Stimulated activated CD4-positive, alpha-beta T cell treated with anti-CD3 and anti-CD28 coated beads, Interleukin-4, amount 100 ng/mL, for 4 hours (primary cell): ENCODE data around the gene TNFAIP1.
"Not testable (repeated sequence)": the region's sequence is repeated elsewhere in the genome, so short reads cannot be mapped to it uniquely, and the experiment has no call there.

Experiments used
- DNase-seq, 2 experiments: peaks; one replicate each; pipeline ENCODE4 v3.0.0-alpha.2; 2020

Gene TNFAIP1

DNA sequence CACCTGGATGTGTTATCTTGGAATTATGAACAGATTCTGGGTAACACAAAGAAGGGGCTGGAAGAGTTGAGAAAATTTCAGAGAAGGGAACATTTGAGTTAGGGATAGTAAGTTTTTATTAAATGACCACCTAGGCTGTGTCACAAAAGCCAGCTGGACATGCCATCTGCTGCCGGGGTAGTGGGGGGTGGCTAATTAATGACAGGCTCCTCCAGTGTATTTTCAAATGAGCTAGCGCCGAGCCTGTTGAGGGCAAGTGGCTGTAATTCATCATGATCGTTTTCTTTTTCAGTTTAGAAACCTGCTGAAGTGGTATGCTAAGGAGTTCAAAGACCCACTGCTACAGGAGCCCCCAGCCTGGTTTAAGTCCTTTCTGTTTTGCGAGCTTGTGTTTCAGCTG is 10.3 kb upstream of the TNFAIP1 start:
- no peak for DNase-seq

- DNase-seq, result no peak
Measured at GRCh38 chr17:28326114-28326513, 9.4 kb upstream of the TNFAIP1 start.

- DNase-seq, result no peak
Measured at GRCh38 chr17:28327031-28327607, 8.4 kb upstream of the TNFAIP1 start.

DNA sequence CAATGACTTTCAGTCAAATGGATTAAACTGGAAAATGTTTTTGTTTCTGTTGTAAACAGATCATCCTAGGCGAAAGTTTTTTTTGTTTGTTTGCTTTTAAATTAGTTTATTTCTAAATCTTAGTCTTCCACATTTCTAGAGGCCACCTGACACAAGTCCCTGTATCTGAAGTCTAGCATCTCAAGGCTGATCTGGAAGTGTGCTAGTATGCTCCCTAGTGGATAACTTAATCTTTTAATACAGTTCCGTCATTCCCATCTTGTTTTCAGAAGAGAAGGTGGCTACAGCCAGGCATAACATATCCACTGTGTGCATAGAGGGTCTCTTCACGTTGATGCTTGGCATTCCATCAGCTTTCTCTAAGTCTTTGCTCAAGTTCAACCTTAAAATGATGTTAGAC is 7.9 kb upstream of the TNFAIP1 start:
- DNase-seq, result no peak

- DNase-seq, result no peak
Measured at GRCh38 chr17:28328325-28328724, 7.2 kb upstream of the TNFAIP1 start.

DNA sequence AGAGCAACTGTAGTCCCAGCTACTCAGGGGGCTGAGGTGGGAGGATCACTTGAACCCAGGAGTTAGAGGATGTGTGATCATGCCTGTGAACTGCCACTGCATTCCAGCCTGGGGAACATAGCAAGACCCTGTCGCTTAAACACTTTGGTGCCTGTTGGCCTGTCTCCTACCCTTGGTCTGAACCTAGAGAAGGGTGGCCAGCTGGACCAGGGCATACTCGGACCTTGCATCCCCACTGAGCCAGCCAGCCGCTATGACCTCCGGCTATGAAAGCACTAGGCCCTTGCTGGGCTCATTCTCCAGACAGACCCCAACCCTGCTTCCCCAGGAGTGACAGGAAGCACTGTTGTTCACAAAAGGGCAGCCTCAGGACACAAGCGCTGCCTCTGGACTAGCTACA is 4.9 kb upstream of the TNFAIP1 start:
- no peak for DNase-seq

- no peak for DNase-seq
Measured at GRCh38 chr17:28331891-28332420, 3.6 kb upstream of the TNFAIP1 start.

- no peak for DNase-seq
Measured at GRCh38 chr17:28333083-28333746, 2.3 kb upstream of the TNFAIP1 start.

GRCh38 chr17:28334171-28334570 is 1.4 kb upstream of the TNFAIP1 start:
- no peak for DNase-seq

- DNase-seq, result no peak
Measured at GRCh38 chr17:28334666-28335200, 828 bp upstream of the TNFAIP1 start.

DNA sequence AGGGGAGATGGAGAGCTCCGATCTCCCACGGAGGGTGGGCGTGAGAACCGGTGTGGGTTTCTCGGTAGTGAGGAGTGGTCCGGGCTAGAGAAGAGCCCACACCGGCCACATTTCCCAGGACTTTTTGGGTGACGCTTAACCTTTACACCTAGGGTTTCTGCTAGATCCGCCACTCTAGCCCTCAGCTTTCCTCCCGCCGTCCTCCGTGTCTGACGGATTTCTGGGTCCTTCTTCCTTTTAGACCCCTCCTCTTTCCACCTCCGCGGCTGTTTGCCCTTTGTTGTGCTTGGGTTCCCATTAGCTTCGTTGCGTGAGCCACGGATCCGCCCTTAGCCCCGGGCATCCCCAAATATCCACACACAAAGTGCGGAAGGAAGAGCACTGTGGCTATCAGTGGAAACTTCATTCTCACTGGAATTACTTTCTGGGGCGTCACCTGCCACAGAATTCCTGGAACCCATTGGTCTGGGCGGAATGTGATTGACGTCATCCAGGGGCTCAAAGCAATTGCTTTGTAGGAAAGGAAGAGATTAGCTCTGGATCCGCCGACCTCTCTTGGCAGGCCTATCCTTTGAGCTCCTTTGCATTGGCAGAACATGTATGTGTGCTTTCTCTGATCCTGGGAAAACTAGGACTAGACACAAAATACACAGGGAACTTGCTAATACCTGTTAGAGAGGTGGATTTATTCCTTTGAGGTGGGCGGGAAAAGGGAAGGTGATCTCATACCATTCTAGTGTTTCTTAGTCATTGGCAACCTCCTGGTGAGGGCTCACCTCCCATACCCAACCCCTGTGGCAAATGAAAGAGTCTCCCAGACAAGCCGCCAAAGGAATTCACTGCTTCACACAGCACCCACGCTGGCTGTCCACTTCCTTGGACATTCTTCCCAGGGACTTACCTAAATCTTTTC is 654 bp downstream of the TNFAIP1 start:
- DNase-seq, result peak in 1 of 2 experiments; percentile 15

GRCh38 chr17:28338056-28338768 is 2.7 kb downstream of the TNFAIP1 start:
- DNase-seq, result no peak

DNA sequence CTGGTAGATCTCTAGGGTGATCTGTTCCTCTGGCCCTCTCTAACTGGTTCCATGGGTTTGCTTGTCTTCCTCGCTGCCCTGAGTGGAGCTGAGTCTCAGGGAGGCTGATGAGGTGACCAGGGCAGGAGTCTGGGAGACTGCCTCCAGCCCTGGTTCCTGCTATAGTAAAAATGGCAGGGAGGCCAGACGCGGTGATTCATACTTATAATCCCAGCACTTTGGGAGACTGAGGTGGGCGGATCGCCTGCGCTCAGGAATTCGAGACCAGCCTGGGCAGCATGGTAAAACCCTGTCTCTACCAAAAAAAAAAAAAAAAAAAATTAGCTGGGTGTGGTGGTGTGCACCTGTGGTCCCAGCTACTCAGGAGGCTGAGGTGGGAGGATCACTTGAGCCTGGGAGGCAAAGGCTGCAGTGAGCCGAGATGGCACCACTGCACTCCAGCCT is 3.2 kb downstream of the TNFAIP1 start:
- DNase-seq, result not testable (repeated sequence)

DNA sequence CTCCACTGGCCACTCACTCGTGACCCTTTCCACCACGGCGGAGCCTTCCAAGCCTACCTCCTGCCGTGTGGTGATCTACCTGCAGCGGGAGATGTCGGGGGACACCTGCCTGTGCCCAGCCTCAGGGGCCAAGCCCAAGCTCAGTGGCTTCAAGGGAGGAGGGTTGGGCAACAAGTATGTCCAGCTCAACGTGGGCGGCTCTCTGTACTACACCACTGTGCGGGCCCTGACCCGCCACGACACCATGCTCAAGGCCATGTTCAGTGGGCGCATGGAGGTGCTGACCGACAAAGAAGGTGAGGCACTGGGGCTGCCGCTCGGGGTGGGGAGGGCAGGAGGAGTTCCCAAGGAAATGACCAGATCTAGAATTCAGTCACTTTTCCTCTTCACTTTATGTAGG is 3.9 kb downstream of the TNFAIP1 start:
- no peak for DNase-seq

DNA sequence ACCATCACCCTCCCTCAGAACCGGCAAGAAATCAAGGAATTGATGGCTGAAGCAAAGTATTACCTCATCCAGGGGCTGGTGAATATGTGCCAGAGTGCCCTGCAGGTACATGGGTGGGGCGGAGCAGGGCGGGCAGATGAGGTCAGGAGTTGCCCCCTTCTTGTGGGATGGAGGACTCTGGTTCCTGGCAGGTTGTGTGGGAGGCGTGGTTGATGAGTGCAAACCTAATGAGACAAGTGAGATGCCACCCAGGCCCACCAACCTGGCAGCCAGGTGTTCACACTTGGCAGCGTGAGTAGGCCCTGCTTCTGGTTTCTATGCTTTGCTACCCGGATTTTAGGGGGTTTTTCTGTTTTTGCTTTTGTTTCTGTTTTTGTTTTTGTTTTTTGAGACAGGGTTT is 4.8 kb downstream of the TNFAIP1 start:
- DNase-seq, result no peak

GRCh38 chr17:28341516-28341915 is 6.0 kb downstream of the TNFAIP1 start:
- DNase-seq, result no peak

GRCh38 chr17:28342313-28342712 is 6.8 kb downstream of the TNFAIP1 start:
- DNase-seq, result no peak

DNA sequence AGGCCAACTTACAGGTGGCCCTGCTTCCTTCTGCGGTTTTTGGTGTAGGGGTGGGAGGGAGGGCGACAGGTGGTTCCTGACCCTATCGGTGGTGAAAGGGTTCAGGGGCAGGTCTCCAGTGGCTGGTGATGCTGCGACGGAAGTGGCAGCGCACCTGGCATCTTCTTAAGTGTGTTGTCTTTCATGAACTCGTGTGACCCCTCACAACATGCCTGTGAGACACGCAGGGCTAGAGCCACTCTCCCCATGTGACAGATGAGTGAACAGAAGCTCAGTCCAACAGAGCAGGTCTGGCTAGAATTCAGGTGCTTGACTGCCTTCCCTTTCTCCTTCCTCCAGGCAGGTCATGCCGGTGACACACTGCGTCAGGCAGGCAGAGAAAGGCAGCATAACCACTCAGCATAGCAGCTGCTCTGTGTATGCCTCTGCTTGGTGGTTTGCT is 8.0 kb downstream of the TNFAIP1 start:
- no peak for DNase-seq

DNA sequence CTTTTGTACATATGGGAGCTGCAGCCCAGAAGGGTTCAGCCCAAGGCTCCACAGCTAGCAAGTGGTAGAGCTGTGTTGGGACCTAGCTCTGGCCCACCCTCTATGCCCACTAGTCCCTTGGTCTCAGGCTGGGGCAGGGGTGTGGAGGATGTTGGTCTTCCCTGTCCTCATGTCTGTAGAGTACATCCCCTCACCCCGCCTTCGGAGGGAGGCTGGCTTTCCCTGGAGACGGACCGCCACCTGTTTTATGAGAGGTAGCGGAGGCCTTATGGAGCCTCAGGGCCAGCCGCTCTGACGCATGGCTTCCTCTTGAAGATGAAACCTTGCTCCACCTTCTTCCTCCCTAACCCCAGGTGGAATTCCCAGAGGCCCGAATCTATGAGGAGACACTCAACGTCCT is 8.4 kb downstream of the TNFAIP1 start:
- DNase-seq, result no peak

DNA sequence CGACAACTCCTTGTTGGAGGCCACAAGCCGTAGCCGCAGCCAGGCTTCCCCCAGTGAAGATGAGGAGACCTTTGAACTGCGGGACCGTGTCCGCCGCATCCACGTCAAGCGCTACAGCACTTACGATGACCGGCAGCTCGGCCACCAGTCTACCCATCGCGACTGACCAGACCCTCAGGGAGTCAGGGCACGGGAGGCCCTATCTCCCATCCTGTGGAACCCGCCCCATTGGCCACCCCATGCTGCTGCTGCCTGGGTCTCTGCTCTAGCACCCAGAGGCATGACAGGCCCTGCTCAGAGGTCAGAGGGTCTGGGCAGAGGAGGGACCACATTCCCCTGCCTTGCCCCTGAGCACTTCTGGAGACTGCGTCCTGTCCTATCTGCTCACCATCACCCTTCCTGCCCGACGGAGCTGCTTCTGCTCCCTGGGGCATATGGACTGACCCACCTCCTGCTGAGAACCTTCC is 8.9 kb downstream of the TNFAIP1 start:
- no peak for DNase-seq

DNA sequence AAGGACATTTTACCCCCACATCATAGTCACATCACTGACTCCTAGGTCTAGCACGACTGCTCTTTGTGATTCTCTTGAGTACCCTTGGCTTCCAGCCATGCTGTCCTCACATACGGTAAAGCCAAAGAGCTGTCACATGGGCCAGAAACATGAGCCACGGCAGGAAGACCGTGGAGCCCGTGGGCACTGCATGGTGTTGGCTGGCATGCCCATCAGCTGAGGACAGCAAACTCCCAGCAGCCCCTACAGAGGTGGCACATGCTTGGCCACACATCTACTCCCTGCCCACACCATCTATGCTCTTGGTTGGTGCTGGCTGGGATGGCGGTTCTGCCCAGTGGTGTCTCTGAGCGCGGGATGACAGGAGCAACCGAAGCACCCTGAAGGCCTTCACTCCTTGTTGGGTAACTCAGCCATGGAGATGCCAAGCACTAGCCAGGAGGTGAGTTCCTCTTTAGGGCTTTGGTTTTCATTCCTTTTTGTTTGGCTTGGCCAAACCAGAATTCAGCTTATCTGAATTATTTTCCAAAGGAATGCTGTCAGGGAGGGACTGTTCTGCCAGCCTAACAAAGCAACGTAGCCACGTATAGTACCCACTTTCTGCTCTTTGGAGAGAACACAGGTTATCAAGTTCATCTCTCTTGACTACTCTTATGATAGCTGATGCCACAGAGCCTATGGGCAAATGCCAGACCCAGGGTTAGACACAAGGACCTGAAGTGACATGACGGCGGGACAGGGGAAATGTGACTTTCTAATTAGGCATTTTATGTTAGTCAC is 10.0 kb downstream of the TNFAIP1 start:
- DNase-seq, result no peak

- no peak for DNase-seq
Measured at GRCh38 chr17:28346199-28346580, 10.6 kb downstream of the TNFAIP1 start.
